GM19328 (cell line): ENCODE measurements around the gene SLC25A26.
A peak's percentile ranks its signal among the peaks of the same experiment; 100 is the strongest.
"Not testable (repeated sequence)": the region's sequence is repeated elsewhere in the genome, so short reads cannot be mapped to it uniquely, and the experiment has no call there.

Experiments
- ATAC-seq: cut with Tn5 transposase; IDR thresholded peaks from one replicate; pipeline ENCODE4 v1.9.1; 2021; ENCODE audit warnings: mild to moderate bottlenecking, moderate library complexity; ENCODE audit not compliant: unreplicated experiment

SLC25A26 gene

GRCh38 chr3:66406163-66406562 is 185.4 kb downstream of the SLC25A26 start:
- no peak for ATAC-seq

- ATAC-seq, result no peak
Observed at GRCh38 chr3:66406831-66407610, 186.2 kb downstream of the SLC25A26 start.

GRCh38 chr3:66407611-66408218 is 186.9 kb downstream of the SLC25A26 start:
- peak; percentile 52 for ATAC-seq

- no peak for ATAC-seq
Observed at GRCh38 chr3:66409771-66410754, 189.3 kb downstream of the SLC25A26 start.

- no peak for ATAC-seq
Observed at GRCh38 chr3:66410976-66411375, 190.2 kb downstream of the SLC25A26 start.

- no peak for ATAC-seq
Observed at GRCh38 chr3:66411474-66411873, 190.7 kb downstream of the SLC25A26 start.

GRCh38 chr3:66411961-66412887 is 191.4 kb downstream of the SLC25A26 start:
- ATAC-seq, result no peak

- no peak for ATAC-seq
Observed at GRCh38 chr3:66413151-66413751, 192.4 kb downstream of the SLC25A26 start.

- no peak for ATAC-seq
Observed at GRCh38 chr3:66414846-66415245, 194.0 kb downstream of the SLC25A26 start.

GRCh38 chr3:66415867-66416428 is 195.1 kb downstream of the SLC25A26 start:
- ATAC-seq, result no peak

- no peak for ATAC-seq
Observed at GRCh38 chr3:66416556-66417304, 195.9 kb downstream of the SLC25A26 start.

GRCh38 chr3:66418475-66418931 is 197.7 kb downstream of the SLC25A26 start:
- ATAC-seq, result no peak

- ATAC-seq, result no peak
Observed at GRCh38 chr3:66419036-66419435, 198.2 kb downstream of the SLC25A26 start.

GRCh38 chr3:66421144-66421543 is 200.3 kb downstream of the SLC25A26 start:
- not testable (repeated sequence) for ATAC-seq

- ATAC-seq, result not testable (repeated sequence)
Observed at GRCh38 chr3:66421893-66422292, 201.1 kb downstream of the SLC25A26 start.

- ATAC-seq, result no peak
Observed at GRCh38 chr3:66423791-66424190, 203.0 kb downstream of the SLC25A26 start.

GRCh38 chr3:66425032-66425431 is 204.2 kb downstream of the SLC25A26 start:
- ATAC-seq, result no peak

- no peak for ATAC-seq
Observed at GRCh38 chr3:66425576-66426114, 204.8 kb downstream of the SLC25A26 start.
